GM21576 (cell line): ENCODE measurements around the gene CCDC167.

ENCODE experiments used
- ATAC-seq: cut with Tn5 transposase; IDR thresholded peaks from one replicate; pipeline ENCODE4 v1.9.1; 2021; ENCODE audit warnings: mild to moderate bottlenecking, moderate library complexity; ENCODE audit not compliant: unreplicated experiment

The CCDC167 gene

GRCh38 chr6:37435373-37435772 lies 64.3 kb downstream of the CCDC167 start:
- ATAC-seq = no peak

- peak; percentile 28 for ATAC-seq
Measured at GRCh38 chr6:37433657-37434271, 65.9 kb downstream of the CCDC167 start.
